Activated naive CD8-positive, alpha-beta T cell treated with anti-CD3 and anti-CD28 coated beads for 36 hours (primary cell): ENCODE measurements around the gene PLEKHJ1. TPM values are rescaled to one million over a fixed set of nuclear protein-coding genes. Genes with fewer than 3 reads are reported as not detected.

Experiments
- DNase-seq: peaks from one replicate; pipeline ENCODE4 v3.0.0; 2021
- H3K27ac Mint-ChIP-seq: one replicate; pipeline ENCODE4 v1.8.0; 2022; ENCODE audit warnings: mild to moderate bottlenecking, moderate library complexity, mixed read lengths
- H3K27me3 Mint-ChIP-seq: one replicate; pipeline ENCODE4 v1.8.0; 2022; ENCODE audit warnings: mild to moderate bottlenecking, mixed read lengths
- H3K36me3 Mint-ChIP-seq: one replicate; pipeline ENCODE4 v1.8.0; 2021; ENCODE audit warnings: mild to moderate bottlenecking, mixed read lengths
- H3K4me1 Mint-ChIP-seq: one replicate; pipeline ENCODE4 v1.8.0; 2021; ENCODE audit warnings: mixed read lengths
- H3K4me3 Mint-ChIP-seq: one replicate; pipeline ENCODE4 v1.8.0; 2022; ENCODE audit warnings: mild to moderate bottlenecking, moderate library complexity, mixed read lengths
- H3K9me3 Mint-ChIP-seq: one replicate; pipeline ENCODE4 v1.8.0; 2022; ENCODE audit warnings: mixed read lengths
- total RNA-seq, 2 experiments: library from RNA; stranded (reverse); gene quantifications; one replicate each; pipeline ENCODE4 v1.2.3, GENCODE V29; 2021

PLEKHJ1 gene
- total RNA-seq, 2 experiments from 2014 or later = 82.7 to 84.6 TPM

DNA sequence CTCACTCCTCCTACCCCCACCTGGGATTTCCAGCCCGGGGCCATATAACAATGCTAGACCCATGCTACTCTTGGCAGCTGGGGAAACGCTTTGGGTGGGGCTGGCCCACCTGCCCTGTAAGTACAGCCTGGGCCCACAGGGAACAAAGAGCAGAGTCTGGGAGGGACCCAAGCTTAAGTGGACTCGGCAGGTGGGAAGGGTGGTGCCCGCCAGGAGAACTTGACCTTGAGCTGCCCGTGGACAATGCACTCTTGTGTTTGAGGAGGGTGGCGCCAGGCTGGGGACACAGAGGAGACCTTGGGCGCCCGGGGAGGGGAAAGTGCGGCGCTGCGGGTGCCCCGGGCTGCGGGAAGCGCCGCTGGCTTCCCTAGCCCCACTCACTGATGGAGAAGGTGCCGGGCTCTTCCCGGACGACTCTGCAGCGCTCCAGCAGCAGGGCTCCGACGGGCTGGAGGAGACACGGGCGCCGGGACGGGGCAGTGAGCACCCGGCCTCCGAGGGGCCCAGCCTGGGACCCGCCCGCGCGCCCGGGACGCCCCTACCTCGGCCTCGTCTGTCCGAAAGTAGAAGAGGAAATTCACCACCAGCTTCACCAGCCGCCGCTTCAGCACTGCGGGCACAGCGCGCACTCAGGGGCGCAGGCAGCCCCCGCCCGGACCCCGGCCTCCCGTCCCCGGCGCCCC is 607 bp downstream of the PLEKHJ1 start:
- Mint-ChIP-seq H3K27ac (peak overlapping the region; percentile 91), H3K36me3 (peaks cover 50% of the 10 kb centered on the region), H3K4me1 (peaks cover 50% of the 10 kb centered on the region), H3K4me3 (peak overlapping the region; percentile 97), H3K27me3 (no peaks in the 10 kb centered on the region), H3K9me3 (no peaks in the 10 kb centered on the region)
- DNase-seq = peak; percentile 44

DNA sequence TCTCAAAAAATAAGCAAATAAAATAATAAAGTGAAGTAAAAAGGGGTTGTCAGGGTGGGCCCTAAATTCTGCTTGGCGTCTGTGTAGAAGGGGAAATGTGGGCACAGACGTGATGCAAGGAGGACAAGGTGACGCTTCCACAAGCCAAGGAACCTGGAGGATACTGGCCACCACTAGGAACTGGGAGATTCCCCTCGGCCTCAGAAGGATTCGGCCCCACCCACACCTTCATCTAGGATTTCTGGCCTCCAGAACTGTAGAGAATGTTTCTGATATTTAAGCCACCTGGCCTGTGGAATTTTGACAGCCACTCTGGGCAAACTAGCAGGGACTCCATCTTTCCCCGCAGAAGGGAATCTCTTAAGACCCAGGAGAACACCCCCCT is 1.1 kb downstream of the PLEKHJ1 start:
- H3K36me3 Mint-ChIP-seq = peaks cover 45% of the 10 kb centered on the region
- no peak for DNase-seq
- H3K27me3 Mint-ChIP-seq = no peaks in the 10 kb centered on the region
- peak overlapping the region; percentile 91 for H3K27ac Mint-ChIP-seq
- peak overlapping the region; percentile 97 for H3K4me3 Mint-ChIP-seq
- H3K4me1 Mint-ChIP-seq = peaks cover 46% of the 10 kb centered on the region
- H3K9me3 Mint-ChIP-seq = no peaks in the 10 kb centered on the region

DNA sequence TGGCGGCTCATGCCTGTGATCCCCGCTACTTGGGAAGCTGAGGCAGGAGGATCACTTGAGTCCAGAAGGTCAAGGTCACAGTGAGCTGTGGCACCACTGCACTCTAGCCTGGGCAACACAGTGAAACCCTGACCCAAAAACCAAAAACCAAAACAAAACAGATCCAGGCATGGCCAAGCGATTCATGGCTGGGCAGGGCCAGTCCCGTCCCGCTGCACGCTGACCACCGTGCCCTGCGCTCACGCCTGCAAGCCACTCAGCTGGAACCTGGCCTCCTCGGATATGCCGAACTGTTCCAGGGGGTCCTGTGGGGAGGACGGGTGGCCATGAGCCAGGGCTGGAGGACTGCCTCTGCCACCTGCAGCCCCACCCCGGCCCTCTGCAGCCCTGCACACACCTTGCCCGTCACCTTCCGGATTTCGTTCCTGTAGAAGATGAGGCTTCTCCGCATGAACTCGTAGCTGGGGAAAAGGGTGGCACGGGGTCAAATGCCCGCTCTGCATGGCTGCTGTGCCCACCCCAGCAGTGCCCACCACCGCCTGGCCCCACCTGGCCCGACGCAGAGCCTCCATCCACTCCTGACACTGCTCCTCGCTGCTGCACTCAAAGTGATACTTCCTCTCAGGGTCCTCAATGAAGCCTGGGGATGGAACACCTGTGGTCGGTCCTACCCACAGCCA is 2.4 kb downstream of the PLEKHJ1 start:
- peak overlapping the region; percentile 54 for H3K27ac Mint-ChIP-seq
- DNase-seq = no peak
- peaks cover 36% of the 10 kb centered on the region for H3K4me1 Mint-ChIP-seq
- peaks cover 37% of the 10 kb centered on the region for H3K36me3 Mint-ChIP-seq
- H3K27me3 Mint-ChIP-seq = no peaks in the 10 kb centered on the region
- no peaks in the 10 kb centered on the region for H3K9me3 Mint-ChIP-seq
- peak overlapping the region; percentile 97 for H3K4me3 Mint-ChIP-seq

DNA sequence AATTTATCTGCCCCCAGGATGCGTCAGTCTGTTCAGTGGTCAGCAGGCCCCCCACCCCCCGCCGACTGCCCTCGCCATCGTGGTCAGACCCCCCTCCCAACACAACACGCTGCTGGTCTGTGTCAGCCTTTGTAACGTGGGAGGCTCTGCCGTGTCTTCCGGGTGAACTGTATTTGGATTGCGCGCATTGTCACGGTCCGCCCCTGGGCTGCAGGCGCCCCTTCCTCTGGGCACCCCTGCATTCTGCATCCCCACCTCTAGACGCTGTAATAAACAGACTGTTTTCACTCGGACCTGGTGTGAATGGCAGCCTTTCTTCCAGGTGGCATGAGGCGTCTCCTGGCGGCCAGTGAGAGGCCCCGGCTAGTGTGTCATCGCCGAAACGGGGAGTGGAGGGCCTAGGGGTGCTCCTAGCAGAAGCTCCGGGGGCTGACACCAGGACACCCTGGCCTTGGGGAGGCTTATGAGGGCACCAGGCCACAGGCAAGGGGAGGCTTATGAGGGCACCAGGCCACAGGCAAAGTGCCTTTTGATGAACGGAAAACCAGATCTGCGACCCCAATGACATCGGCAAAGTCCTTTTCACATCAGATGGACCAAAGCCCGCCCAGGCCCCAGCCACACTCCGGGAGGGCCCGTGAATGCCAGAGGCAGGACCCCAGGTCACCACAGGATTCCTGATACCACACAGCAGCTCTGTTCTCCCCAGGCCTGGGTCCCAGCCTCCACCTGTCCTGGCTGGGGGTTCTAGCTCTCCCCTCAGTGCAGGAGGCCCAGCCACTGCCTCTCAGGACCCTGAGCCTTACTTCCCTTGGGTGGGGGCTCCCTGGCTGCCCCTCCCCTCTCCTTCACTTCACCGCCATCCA is 3.6 kb downstream of the PLEKHJ1 start:
- Mint-ChIP-seq H3K4me3 (no peak overlapping the region), H3K36me3 (peaks cover 29% of the 10 kb centered on the region), H3K4me1 (peaks cover 25% of the 10 kb centered on the region), H3K27ac (peak overlapping the region; percentile 25), H3K9me3 (no peaks in the 10 kb centered on the region), H3K27me3 (no peaks in the 10 kb centered on the region)
- no peak for DNase-seq

DNA sequence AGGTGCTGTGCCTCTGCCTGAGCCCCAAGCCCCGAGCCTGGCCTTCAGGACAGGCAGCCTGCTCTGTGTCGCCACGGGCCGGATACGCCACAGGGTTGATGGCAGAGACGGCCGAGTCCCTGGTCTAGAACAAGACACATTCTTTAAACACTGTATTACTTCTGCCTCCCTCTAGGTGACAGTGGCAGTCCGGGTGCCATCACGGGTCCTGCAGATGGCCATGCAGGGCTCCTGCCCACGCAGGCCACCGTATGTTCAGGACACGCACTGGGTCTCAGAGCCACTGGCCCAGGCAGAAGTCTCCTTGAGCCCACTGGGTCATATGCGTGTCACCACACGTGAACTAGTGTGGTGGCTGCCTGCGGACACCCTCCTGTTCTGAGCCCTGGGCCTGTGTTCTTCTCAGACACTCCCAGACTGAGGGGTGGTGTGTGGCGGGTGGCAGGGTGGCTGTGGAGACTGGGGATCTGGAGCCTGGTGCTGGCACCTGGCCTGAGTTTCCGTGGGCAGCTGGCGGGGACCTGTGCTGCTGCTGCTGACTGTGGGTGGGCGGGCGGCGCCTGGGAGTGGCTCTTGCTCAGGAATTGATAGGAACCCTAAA is 4.4 kb downstream of the PLEKHJ1 start:
- H3K9me3 Mint-ChIP-seq = no peaks in the 10 kb centered on the region
- no peak for DNase-seq
- H3K27ac Mint-ChIP-seq = no peak overlapping the region
- peaks cover 23% of the 10 kb centered on the region for H3K36me3 Mint-ChIP-seq
- H3K4me3 Mint-ChIP-seq = no peak overlapping the region
- H3K27me3 Mint-ChIP-seq = no peaks in the 10 kb centered on the region
- H3K4me1 Mint-ChIP-seq = peaks cover 24% of the 10 kb centered on the region

DNA sequence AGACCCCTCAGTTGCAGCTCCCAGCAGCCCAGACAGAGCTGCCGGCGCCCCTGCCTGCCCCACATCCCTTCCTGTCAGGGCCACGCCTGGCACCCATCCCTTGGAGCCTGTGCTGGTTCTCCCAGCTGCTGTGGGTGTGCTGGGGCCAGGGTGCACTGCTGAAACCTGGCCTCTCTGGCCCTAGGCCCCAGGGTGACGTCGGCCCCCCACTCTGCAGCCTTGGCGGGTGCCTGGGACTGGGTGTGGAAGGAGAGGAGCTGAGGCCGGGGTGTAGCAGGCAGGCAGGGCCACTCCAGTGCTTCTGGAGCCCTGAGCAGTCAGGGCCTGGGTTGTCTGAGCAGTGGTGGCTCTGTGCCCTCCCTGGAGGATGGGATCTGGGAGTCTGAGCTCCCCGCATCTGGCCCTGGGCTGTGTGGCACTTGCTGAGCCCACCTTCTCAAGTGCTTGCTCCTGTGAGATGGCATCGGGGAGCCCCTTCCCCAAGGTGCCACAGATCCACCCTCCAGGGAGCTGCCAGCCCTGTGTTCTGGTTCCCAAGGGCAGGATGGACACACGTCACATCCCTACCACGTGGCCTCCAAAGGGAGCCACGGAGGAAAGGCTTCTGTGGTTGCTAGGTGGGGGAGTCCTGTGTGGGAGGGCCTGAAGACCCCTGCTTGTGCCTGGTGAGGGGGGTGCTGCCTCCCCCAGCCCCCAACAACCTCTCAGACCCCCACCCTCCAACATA is 5.2 kb downstream of the PLEKHJ1 start:
- H3K9me3 Mint-ChIP-seq = no peaks in the 10 kb centered on the region
- peaks cover 17% of the 10 kb centered on the region for H3K36me3 Mint-ChIP-seq
- peaks cover 20% of the 10 kb centered on the region for H3K4me1 Mint-ChIP-seq
- DNase-seq = no peak
- H3K27me3 Mint-ChIP-seq = no peaks in the 10 kb centered on the region
- no peak overlapping the region for H3K4me3 Mint-ChIP-seq
- H3K27ac Mint-ChIP-seq = no peak overlapping the region

DNA sequence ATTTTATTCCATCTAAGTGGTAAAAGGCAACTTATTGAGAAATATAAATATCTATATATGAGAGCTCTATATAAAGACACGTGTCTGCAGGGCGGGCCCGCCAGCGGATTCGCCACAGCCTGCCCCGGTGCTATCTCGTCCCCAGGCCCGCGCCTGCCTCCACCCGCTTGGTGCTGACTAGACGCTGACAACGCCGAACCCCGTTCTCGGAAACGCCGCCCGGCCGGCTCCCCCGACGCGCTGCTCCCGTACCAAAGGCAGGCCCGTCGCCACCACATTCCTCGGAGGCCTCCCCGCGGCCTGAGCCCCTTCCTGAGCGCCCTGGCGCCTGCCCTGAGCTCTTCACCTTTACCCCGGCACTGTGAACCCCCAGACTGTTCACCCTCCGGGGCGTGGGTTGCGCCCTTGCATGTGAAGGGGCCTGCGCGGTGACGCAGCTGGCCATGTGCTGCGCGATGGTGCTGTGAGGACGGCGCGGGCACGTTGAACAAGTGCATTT is 6.0 kb downstream of the PLEKHJ1 start:
- Mint-ChIP-seq H3K27me3 (no peaks in the 10 kb centered on the region), H3K36me3 (peaks cover 17% of the 10 kb centered on the region), H3K4me1 (peaks cover 16% of the 10 kb centered on the region), H3K27ac (no peak overlapping the region), H3K4me3 (no peak overlapping the region), H3K9me3 (no peaks in the 10 kb centered on the region)
- DNase-seq = no peak

DNA sequence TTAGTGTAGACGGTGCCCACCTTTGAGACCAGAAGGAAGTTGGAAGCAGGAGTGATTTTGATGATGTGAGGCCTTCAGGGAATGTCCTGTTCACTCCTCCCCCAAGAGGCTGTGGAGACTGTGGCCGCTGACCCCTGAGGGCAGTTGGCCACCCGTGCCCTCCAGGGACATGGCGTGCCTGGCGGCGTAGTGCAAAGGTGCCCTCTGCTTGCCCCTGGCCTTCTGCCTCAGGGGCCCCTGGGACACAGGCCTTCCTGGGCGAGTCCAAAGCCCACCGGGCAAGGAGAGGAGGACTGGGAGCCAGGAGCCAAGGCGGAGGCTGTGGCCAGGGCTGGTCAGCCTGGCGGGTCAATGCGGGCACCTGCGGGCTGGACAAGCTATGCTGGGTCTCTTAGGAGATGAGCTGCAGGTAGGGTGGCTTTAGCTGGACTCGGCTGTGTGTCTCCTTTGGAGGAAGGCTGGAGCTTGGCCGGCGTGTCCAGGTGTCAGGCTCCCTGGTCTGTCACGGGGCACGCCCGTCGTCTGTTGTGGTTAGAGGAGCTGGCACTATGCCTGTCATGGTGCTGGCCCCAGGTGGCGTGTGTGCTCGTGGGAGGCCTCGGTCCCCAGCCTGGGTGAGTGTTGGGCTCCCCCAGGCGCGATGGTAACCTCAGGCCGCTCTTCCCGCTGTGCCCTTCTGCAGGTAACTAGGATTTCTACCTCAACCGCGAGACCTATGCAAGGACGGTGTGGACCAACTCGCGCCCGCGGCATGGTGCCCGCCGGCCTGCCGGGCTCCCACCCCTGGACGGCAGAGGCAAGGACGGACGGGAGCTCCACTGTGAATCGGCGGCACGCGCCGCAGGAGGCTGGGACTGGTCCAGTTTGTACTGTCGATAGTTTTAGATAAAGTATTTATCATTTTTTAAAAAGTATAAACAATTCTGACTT is 6.8 kb downstream of the PLEKHJ1 start:
- DNase-seq = no peak
- Mint-ChIP-seq H3K27ac (no peak overlapping the region), H3K4me1 (peaks cover 11% of the 10 kb centered on the region), H3K36me3 (peaks cover 16% of the 10 kb centered on the region), H3K4me3 (no peak overlapping the region), H3K9me3 (no peaks in the 10 kb centered on the region), H3K27me3 (no peaks in the 10 kb centered on the region)

DNA sequence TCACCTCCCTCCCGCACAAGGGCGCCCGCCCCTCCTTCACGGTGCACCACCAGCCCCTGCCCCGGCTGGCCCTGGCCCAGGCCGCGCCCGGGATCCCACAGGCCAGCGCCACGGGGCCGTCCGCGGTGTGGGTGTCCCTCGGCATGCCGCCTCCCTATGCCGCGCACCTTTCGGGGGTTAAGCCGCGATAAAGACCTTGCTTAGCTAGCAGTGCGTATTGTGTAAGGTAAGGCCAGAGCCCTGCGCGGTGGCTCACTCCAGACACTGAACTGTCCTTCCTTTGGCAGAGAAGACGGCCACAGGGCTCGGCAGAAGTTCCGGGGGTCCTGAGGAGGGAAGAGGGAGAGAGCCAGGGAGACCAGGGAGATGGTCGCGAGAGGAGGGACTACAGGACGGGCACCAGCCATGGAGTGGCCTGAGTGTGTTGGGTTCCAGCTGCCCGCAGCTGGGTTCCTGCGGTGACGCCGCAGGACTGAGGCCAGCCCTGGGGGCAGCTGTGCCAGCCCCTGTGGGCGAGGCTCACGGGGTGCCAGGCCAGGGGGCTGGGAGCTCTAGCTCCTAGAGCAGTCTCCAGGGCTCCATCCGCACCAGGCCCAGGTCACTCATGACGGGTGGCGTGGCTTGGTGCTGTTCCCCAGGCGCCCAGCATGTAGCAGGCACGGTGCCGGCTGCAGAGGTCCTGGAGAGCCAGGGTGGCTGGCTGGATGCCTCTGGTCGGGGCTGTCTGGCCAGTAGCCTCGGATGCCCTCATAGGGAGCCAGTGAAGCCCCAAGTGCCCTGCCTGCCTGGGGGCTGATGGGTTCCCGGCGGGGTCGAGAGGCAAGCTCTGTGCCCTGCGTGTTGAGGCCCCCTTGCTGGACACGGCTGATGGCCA is 7.7 kb downstream of the PLEKHJ1 start:
- Mint-ChIP-seq H3K27ac (no peak overlapping the region), H3K4me1 (peaks cover 12% of the 10 kb centered on the region), H3K36me3 (peaks cover 18% of the 10 kb centered on the region), H3K27me3 (no peaks in the 10 kb centered on the region), H3K4me3 (no peak overlapping the region), H3K9me3 (no peaks in the 10 kb centered on the region)
- DNase-seq = no peak

DNA sequence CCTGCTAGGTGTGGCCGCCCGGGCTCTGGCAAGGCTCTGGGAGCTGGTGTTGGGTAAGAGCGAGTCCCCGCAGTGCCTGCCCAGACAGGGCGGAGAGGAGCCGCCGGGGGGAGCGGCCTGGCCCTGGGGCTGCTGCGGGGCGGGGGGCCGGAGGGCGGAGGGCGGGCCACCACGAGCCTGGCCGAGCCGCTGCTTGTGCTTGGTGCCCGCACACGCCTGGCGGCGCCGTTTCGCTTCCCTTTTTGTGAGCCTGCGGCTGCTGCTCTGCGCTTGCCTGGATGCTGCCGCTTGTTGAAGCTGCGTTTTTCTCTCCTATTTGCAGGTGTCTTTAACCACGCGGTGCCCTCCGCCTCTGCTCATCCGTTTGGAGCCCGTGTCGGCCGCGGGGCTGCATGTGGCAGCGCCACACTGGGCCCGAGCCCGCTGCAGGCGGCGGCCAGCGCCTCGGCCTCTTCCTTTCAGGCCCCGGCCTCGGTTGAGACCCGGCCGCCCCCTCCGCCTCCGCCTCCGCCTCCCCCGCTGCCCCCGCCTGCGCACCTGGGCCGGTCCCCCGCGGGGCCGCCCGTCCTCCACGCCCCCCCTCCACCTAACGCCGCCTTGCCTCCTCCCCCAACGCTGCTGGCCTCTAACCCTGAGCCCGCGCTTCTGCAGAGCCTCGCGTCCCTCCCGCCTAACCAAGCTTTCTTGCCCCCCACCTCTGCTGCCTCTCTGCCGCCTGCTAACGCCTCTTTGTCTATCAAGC is 8.5 kb downstream of the PLEKHJ1 start:
- peaks cover 18% of the 10 kb centered on the region for H3K36me3 Mint-ChIP-seq
- no peaks in the 10 kb centered on the region for H3K27me3 Mint-ChIP-seq
- no peak overlapping the region for H3K4me3 Mint-ChIP-seq
- no peak for DNase-seq
- H3K27ac Mint-ChIP-seq = no peak overlapping the region
- H3K4me1 Mint-ChIP-seq = peaks cover 8% of the 10 kb centered on the region
- H3K9me3 Mint-ChIP-seq = no peaks in the 10 kb centered on the region

DNA sequence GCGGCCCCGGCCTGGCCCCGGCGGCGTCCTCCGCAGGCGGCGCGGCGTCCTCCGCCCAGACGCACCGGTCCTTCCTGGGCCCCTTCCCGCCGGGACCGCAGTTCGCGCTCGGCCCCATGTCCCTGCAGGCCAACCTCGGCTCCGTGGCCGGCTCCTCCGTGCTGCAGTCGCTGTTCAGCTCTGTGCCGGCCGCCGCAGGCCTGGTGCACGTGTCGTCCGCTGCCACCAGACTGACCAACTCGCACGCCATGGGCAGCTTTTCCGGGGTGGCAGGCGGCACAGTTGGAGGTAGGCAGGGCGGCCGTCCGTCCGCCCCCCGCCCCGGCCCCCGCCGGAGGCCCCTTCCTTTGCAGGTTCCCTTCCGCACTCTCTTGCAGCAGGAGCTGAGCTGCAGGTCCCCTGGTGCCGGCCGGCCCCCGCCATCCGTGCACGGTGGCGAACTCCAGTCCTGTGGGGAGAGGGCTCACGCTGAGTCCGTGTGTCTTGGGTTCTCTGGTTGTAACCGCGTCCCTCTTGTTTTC is 9.2 kb downstream of the PLEKHJ1 start:
- Mint-ChIP-seq H3K27ac (no peak overlapping the region), H3K4me1 (peaks cover 6% of the 10 kb centered on the region), H3K36me3 (peaks cover 18% of the 10 kb centered on the region)

More for the DNA sequence above, 9.2 kb downstream of the PLEKHJ1 start:
- no peak for DNase-seq
- no peaks in the 10 kb centered on the region for H3K27me3 Mint-ChIP-seq
- no peaks in the 10 kb centered on the region for H3K9me3 Mint-ChIP-seq
- no peak overlapping the region for H3K4me3 Mint-ChIP-seq
